Measurements from ENCODE around the gene MGAT3.

- TF ChIP-seq DBP (CRISPR knock-in tag; IDR thresholded peaks at IDR 0.05; ENCODE audit: not compliant biosample characterization) (no peak), ZNF607 (CRISPR knock-in tag; IDR thresholded peaks at IDR 0.05; ENCODE audit: borderline replicate concordance) (no peak), ZNF260 (CRISPR knock-in tag; IDR thresholded peaks at IDR 0.05; ENCODE audit: borderline replicate concordance, low read depth) (no peak), PHF8 (CRISPR knock-in tag; IDR thresholded peaks at IDR 0.05) (no peak), TCF7 (IDR thresholded peaks at IDR 0.05; ENCODE audit: low read depth) (no peak), HMGXB4 (CRISPR knock-in tag; IDR thresholded peaks at IDR 0.05; ENCODE audit: borderline replicate concordance in 1 of 2, low read depth in 1 of 2) (no peak), ZNF292 (CRISPR knock-in tag; IDR thresholded peaks at IDR 0.05; ENCODE audit: borderline replicate concordance, low read depth) (no peak), ZSCAN29 (CRISPR knock-in tag; conservative IDR thresholded peaks at IDR 0.05) (no peak), SP2 (CRISPR knock-in tag; IDR thresholded peaks at IDR 0.05) (no peak), ZFP91 (CRISPR knock-in tag; IDR thresholded peaks at IDR 0.05; ENCODE audit: borderline replicate concordance) (no peak), CTCF (CRISPR knock-in tag; IDR thresholded peaks at IDR 0.05) (no peak), EZH2 (conservative IDR thresholded peaks at IDR 0.05; ENCODE audit: low read depth, low read length) (no peak), XRCC5 (optimal IDR thresholded peaks at IDR 0.05; ENCODE audit: low read length) (no peak), CEBPB (IDR thresholded peaks at IDR 0.05; ENCODE audit: borderline replicate concordance, low read depth, low read length) (no peak)
Observed at GRCh38 chr22:39419911-39420310, 36.9 kb upstream of the MGAT3 start.
